Cerebellar nuclear complex (tissue), 1 donor: ENCODE data around the gene SLC1A7.

Source experiments
- DNase-seq, 2 experiments: peaks; one replicate each; lab custom pipeline; 2025; lab: John Stamatoyannopoulos, UW

Gene SLC1A7

GRCh38 chr1:53133261-53134041 is 9.0 kb downstream of the SLC1A7 start:
- DNase-seq = no peak

GRCh38 chr1:53132176-53132575 is 10.3 kb downstream of the SLC1A7 start:
- no peak for DNase-seq

GRCh38 chr1:53131590-53131938 is 10.9 kb downstream of the SLC1A7 start:
- DNase-seq = no peak

GRCh38 chr1:53130878-53131589 is 11.4 kb downstream of the SLC1A7 start:
- DNase-seq = no peak

GRCh38 chr1:53130598-53130877 is 11.9 kb downstream of the SLC1A7 start:
- DNase-seq = no peak

- no peak for DNase-seq
Observed at GRCh38 chr1:53129891-53130597, 12.4 kb downstream of the SLC1A7 start.

- no peak for DNase-seq
Observed at GRCh38 chr1:53128401-53128800, 14.0 kb downstream of the SLC1A7 start.

GRCh38 chr1:53127546-53127945 is 14.9 kb downstream of the SLC1A7 start:
- DNase-seq = no peak

GRCh38 chr1:53126495-53126894 is 15.9 kb downstream of the SLC1A7 start:
- no peak for DNase-seq

GRCh38 chr1:53125623-53126360 is 16.6 kb downstream of the SLC1A7 start:
- no peak for DNase-seq

- no peak for DNase-seq
Observed at GRCh38 chr1:53125122-53125521, 17.3 kb downstream of the SLC1A7 start.

- no peak for DNase-seq
Observed at GRCh38 chr1:53123453-53124140, 18.8 kb downstream of the SLC1A7 start.

GRCh38 chr1:53122961-53123413 is 19.5 kb downstream of the SLC1A7 start:
- DNase-seq = no peak

GRCh38 chr1:53122201-53122885 is 20.1 kb downstream of the SLC1A7 start:
- DNase-seq = no peak

GRCh38 chr1:53121319-53122172 is 20.9 kb downstream of the SLC1A7 start:
- no peak for DNase-seq

- DNase-seq = no peak
Observed at GRCh38 chr1:53120659-53121058, 21.8 kb downstream of the SLC1A7 start.

GRCh38 chr1:53117836-53118235 is 24.6 kb downstream of the SLC1A7 start:
- DNase-seq = no peak

- no peak for DNase-seq
Observed at GRCh38 chr1:53116933-53117600, 25.4 kb downstream of the SLC1A7 start.

GRCh38 chr1:53116307-53116810 is 26.1 kb downstream of the SLC1A7 start:
- no peak for DNase-seq
